ENCODE measurements around the gene SMARCA5.
A peak's percentile ranks its signal among the peaks of the same experiment; 100 is the strongest.

Gene SMARCA5

DNA sequence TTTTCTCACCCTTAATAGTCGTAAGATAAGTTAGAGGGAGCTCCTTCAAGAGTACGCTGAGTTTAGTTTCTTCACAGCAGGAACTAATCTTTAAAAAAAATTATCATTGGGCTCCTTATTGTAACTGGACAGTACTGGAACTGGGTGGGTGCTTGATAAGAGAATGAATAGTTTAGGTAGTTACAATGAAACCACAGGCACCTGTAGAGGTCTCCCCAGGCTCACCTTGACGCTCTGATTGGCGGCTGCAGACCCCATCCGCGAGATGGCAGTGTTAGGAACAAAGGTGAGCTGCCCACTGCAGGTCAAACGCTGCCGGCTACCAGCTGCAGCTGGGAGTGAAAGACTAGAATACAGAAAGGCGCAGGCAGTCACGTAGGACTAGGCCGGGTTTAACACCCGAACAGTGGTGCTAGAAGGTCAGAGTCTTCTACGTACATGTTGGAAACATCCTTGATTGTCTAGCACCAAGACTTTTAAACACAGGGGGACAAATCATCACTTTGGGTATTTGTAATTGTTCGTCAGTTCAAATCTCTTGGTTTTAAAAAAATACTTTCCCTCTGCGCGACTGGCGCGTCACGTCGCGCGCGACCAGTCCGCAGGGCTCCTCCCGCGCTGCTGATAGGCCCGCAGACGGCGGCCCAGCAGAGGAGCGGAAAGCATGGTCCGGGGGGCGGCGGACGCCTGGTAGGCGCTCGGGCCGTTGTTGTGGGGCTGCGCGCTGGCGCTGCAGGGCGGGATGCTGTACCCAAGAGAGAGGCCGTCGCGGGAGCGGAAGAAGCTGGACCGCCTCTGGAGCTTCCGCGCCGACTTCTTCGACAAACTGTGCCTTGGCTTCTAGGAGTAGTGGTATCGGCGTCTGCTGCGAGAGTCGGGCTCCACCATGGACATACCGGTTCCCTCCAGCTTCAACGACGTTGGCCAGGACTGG lies 45.6 kb downstream of the SMARCA5 start:
- TF ChIP-seq MYC (IDR thresholded peaks at IDR 0.05; ENCODE audit: low read depth, low read length), result no peak
- TF ChIP-seq, protein P1, sequence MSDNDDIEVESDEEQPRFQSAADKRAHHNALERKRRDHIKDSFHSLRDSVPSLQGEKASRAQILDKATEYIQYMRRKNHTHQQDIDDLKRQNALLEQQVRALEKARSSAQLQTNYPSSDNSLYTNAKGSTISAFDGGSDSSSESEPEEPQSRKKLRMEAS (IDR thresholded peaks at IDR 0.05; ENCODE audit: low read depth, low read length), result no peak
- TF ChIP-seq, protein P2, sequence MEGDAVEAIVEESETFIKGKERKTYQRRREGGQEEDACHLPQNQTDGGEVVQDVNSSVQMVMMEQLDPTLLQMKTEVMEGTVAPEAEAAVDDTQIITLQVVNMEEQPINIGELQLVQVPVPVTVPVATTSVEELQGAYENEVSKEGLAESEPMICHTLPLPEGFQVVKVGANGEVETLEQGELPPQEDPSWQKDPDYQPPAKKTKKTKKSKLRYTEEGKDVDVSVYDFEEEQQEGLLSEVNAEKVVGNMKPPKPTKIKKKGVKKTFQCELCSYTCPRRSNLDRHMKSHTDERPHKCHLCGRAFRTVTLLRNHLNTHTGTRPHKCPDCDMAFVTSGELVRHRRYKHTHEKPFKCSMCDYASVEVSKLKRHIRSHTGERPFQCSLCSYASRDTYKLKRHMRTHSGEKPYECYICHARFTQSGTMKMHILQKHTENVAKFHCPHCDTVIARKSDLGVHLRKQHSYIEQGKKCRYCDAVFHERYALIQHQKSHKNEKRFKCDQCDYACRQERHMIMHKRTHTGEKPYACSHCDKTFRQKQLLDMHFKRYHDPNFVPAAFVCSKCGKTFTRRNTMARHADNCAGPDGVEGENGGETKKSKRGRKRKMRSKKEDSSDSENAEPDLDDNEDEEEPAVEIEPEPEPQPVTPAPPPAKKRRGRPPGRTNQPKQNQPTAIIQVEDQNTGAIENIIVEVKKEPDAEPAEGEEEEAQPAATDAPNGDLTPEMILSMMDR (IDR thresholded peaks at IDR 0.05; ENCODE audit: low read depth, low read length), result no peak
- no peak for TF ChIP-seq POLR2A (IDR thresholded peaks at IDR 0.05; ENCODE audit: extremely low read depth, insufficient read length)
- H3K4me3 ChIP-seq (ENCODE audit: low read depth, low read length), result no peak overlapping the region
- DNase-seq (ENCODE audit: low read depth), result peak; percentile 5

DNA sequence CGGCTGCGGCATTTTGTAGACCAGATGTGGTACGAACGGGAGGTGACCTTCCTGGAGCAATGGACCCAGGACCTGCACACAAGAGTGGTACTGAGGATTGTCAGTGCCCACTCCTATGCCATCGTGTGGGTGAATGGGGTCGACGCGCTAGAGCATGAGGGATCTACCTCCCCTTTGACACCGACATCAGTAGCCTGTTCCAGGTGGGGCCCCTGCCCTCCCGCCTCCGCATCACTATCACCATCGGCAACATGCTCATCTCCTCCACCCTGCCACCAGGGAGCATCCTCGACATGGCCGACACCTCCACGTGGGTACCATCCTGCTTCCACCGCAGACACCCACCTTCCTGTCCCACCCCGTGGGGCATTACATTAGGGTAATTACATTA lies 46.2 kb downstream of the SMARCA5 start:
- TF ChIP-seq, protein P2 (IDR thresholded peaks at IDR 0.05; ENCODE audit: low read depth, low read length), result no peak
- TF ChIP-seq MYC (IDR thresholded peaks at IDR 0.05; ENCODE audit: low read depth, low read length), result no peak
- TF ChIP-seq POLR2A (IDR thresholded peaks at IDR 0.05; ENCODE audit: extremely low read depth, insufficient read length), result no peak
- TF ChIP-seq, protein P1 (IDR thresholded peaks at IDR 0.05; ENCODE audit: low read depth, low read length), result no peak
- H3K4me3 ChIP-seq (ENCODE audit: low read depth, low read length), result no peak overlapping the region
- no peak for DNase-seq (ENCODE audit: low read depth)

DNA sequence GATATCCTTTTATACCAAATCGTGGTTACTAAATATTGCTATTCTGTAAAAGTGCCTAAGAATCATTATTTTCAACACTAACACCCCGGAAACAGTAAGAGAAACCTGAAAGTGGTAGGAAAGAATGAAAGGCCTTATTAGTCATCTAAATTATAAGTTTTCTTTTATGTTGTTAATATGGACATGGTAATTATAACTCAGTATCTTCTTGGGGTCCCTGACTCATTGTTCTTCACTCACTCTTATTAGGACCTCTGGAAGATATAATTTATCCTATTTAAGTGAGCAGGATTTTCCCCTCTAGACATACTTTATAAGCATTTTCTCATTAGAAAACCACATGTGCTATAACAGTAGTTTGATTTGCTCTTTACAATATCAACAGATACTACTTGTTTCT lies 51.0 kb downstream of the SMARCA5 start:
- no peak for DNase-seq (ENCODE audit: low read depth)
- TF ChIP-seq, protein P2 (IDR thresholded peaks at IDR 0.05; ENCODE audit: low read depth, low read length), result no peak
- TF ChIP-seq, protein P1 (IDR thresholded peaks at IDR 0.05; ENCODE audit: low read depth, low read length), result no peak
- no peak for TF ChIP-seq POLR2A (IDR thresholded peaks at IDR 0.05; ENCODE audit: extremely low read depth, insufficient read length)
- TF ChIP-seq MYC (IDR thresholded peaks at IDR 0.05; ENCODE audit: low read depth, low read length), result no peak
- no peak overlapping the region for H3K4me3 ChIP-seq (ENCODE audit: low read depth, low read length)

DNA sequence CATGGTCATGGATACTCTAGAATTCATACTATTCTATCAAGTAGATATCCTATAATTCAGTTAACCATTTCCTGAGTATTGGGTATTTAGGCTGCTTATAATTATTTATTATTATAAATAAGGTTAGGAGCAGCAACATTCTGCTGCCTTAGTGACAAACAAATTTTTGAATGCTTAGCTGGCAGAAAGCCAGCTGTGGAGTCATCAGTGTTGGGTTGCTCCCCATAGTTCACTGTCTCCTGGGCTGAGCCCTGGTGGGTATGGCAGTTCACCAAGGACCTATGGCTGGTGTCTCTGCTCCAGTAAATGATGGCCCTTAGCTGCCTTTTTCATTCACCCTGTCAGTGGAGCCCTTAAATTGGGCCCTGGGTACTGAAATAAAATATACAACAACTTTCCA lies 61.8 kb downstream of the SMARCA5 start:
- no peak for DNase-seq (ENCODE audit: low read depth)
- TF ChIP-seq, protein P1 (IDR thresholded peaks at IDR 0.05; ENCODE audit: low read depth, low read length), result no peak
- TF ChIP-seq MYC (IDR thresholded peaks at IDR 0.05; ENCODE audit: low read depth, low read length), result no peak
- TF ChIP-seq, protein P2 (IDR thresholded peaks at IDR 0.05; ENCODE audit: low read depth, low read length), result no peak
- no peak for TF ChIP-seq POLR2A (IDR thresholded peaks at IDR 0.05; ENCODE audit: extremely low read depth, insufficient read length)
- H3K4me3 ChIP-seq (ENCODE audit: low read depth, low read length), result no peak overlapping the region

DNA sequence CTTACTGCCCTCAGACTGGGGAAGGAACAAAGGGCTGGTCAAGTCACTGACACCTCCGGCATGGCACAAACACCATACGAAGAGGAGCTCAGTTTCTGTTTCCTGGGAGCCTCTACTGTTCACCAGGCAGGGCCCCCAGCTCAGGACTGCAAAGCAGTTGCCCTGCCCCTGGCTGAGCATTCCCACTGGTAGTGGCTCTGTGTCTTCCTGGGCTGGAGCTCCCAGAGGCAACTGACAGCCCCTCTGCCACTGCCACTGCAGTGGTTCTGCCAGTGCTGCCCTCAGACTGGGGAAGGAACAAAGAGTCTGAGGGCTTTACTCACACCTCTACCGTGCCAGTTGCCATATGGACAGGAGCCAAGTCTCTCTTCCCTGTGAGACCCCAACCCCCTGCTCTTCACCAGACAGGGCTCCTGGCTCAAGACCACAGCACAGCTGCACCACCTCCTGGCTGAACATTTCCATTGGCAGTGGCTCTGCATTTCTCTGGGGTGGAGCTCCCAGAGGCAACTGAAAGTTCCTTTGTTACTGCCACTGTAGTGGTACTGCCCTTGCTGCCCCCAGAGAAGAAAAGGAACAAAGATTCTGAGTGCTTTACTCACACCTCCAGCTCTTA lies 67.9 kb downstream of the SMARCA5 start:
- TF ChIP-seq, protein P2 (IDR thresholded peaks at IDR 0.05; ENCODE audit: low read depth, low read length), result no peak
- TF ChIP-seq POLR2A (IDR thresholded peaks at IDR 0.05; ENCODE audit: extremely low read depth, insufficient read length), result no peak
- TF ChIP-seq, protein P1 (IDR thresholded peaks at IDR 0.05; ENCODE audit: low read depth, low read length), result no peak
- no peak for TF ChIP-seq MYC (IDR thresholded peaks at IDR 0.05; ENCODE audit: low read depth, low read length)
- no peak for DNase-seq (ENCODE audit: low read depth)
- no peak overlapping the region for H3K4me3 ChIP-seq (ENCODE audit: low read depth, low read length)
